HCT116 (cell line): ENCODE measurements around the gene DLG2. TPM values are rescaled to one million over a fixed set of nuclear protein-coding genes. Genes with fewer than 3 reads are reported as not detected.

ENCODE experiments used
- ATAC-seq: fragments of 200-7000 bp; cut with Tn5 transposase; 2 replicates; pipeline ENCODE4 v1.9.1; 2020; ENCODE audit warnings: mild to moderate bottlenecking, moderate library complexity
- BruUV-seq: library from RNA; stranded (reverse); fragments of 400-500 nt; replicated peaks from 2 replicates; lab custom pipeline; 2021; lab: Mats Ljungman, UMichigan
- CTCF ChIA-PET: fragments of 300-600 bp; sonication (Branson Sonifier 250); formaldehyde crosslinking; loops from one replicate; lab custom pipeline; 2021; ENCODE audit warnings: antibody characterized with exemption; lab: Charles Lee
- POLR2A ChIA-PET: fragments of 300-600, 350-600 bp; sonication (Branson Sonifier 250); formaldehyde crosslinking; loops from one replicate; lab custom pipeline; 2021; ENCODE audit warnings: antibody characterized with exemption; lab: Charles Lee
- RAD21 ChIA-PET, 2 experiments: fragments of 300-600 bp; sonication (Branson Sonifier 250); formaldehyde crosslinking; loops; one replicate each; lab custom pipeline; 2023; ENCODE audit warnings: low total read pairs in 2 of 2; ENCODE audit not compliant: uncharacterized antibody in 2 of 2, unreplicated experiment in 2 of 2, low non-redundant PET in 1 of 2; lab: Charles Lee
- DNase-seq: peaks from one replicate; pipeline ENCODE4 v3.0.0-alpha.2; 2010; ENCODE audit warnings: low read depth, low spot score
- H2AFZ ChIP-seq: fragments of 200-600 bp; shearing (Covaris generic), sonication (generic); 2 replicates; pipeline ENCODE4 v1.6.1; 2017; ENCODE audit warnings: low read depth, mixed run types, mixed read lengths, antibody characterized with exemption, low read length; ENCODE audit not compliant: poor library complexity, severe bottlenecking
- H3K27ac ChIP-seq: 2 replicates; pipeline ENCODE4 v1.5.1; 2012; ENCODE audit warnings: low read depth, low read length
- H3K27me3 ChIP-seq: fragments of 200-600 bp; sonication (generic); 2 replicates; pipeline ENCODE4 v1.6.1; 2016; ENCODE audit warnings: mixed run types, low read length, mixed read lengths; ENCODE audit not compliant: insufficient read depth
- H3K36me3 ChIP-seq, 2 experiments: fragments of 200-500 bp in 1 of 2; fragments of 200-600 bp in 1 of 2; sonication (Bioruptor generic) in 1 of 2; sonication (generic) in 1 of 2; 2 replicates each; pipeline versions ENCODE4 v1.5.1 to v1.6.1; 2014 to 2016; ENCODE audit warnings: low read length in 2 of 2, inconsistent platforms in 1 of 2, mixed read lengths in 1 of 2, mixed run types in 1 of 2; ENCODE audit not compliant: insufficient read depth in 2 of 2, control insufficient read depth in 1 of 2
- H3K4me1 ChIP-seq, 2 experiments: fragments of 200-600 bp in 1 of 2; sonication (generic) in 1 of 2; 2 replicates each; pipeline versions ENCODE4 v1.5.1 to v1.6.1; 2012 to 2017; ENCODE audit warnings: low read length in 2 of 2, inconsistent platforms in 1 of 2, mild to moderate bottlenecking in 1 of 2, mixed read lengths in 1 of 2, mixed run types in 1 of 2, moderate library complexity in 1 of 2; ENCODE audit not compliant: insufficient read depth in 2 of 2, control insufficient read depth in 1 of 2
- H3K4me2 ChIP-seq: fragments of 200-600 bp; sonication (generic); 2 replicates; pipeline ENCODE4 v1.6.1; 2017; ENCODE audit warnings: mixed run types, low read length, mixed read lengths
- H3K4me3 ChIP-seq, 2 experiments: fragments of 200-600 bp in 1 of 2; sonication (generic) in 1 of 2; replicated peaks in 1 of 2; 2 replicates each; pipeline ENCODE4 v1.5.1; 2011 to 2016; ENCODE audit warnings: low read length in 2 of 2, control low read depth in 1 of 2, low read depth in 1 of 2, mild to moderate bottlenecking in 1 of 2, mixed read lengths in 1 of 2, mixed run types in 1 of 2
- H3K79me2 ChIP-seq: fragments of 200-600 bp; sonication (generic); 2 replicates; pipeline ENCODE4 v1.6.1; 2017; ENCODE audit warnings: mild to moderate bottlenecking, mixed run types, low read length, moderate library complexity, mixed read lengths; ENCODE audit not compliant: insufficient read depth
- H3K9ac ChIP-seq: fragments of 200-600 bp; sonication (generic); 2 replicates; pipeline ENCODE4 v1.6.1; 2016; ENCODE audit warnings: low read length, mixed read lengths
- H3K9me2 ChIP-seq: fragments of 200-600 bp; sonication (generic), shearing (Covaris generic); 2 replicates; pipeline ENCODE4 v1.6.1; 2017; ENCODE audit warnings: mixed run types, mild to moderate bottlenecking, moderate library complexity; ENCODE audit not compliant: insufficient read depth
- H3K9me3 ChIP-seq, 2 experiments: fragments of 200-500 bp in 1 of 2; fragments of 200-600 bp in 1 of 2; sonication (Bioruptor generic) in 1 of 2; sonication (generic) in 1 of 2; 2 replicates each; pipeline ENCODE4 v1.6.1; 2014 to 2017; ENCODE audit warnings: low read length in 2 of 2, mixed read lengths in 2 of 2, inconsistent platforms in 1 of 2, low read depth in 1 of 2, mild to moderate bottlenecking in 1 of 2, mixed run types in 1 of 2, moderate library complexity in 1 of 2; ENCODE audit not compliant: control insufficient read depth in 1 of 2, insufficient read depth in 1 of 2
- H4K20me1 ChIP-seq: fragments of 200-600 bp; sonication (generic), shearing (Covaris generic); 2 replicates; pipeline ENCODE4 v1.6.1; 2017; ENCODE audit warnings: mixed run types, mild to moderate bottlenecking, moderate library complexity; ENCODE audit not compliant: insufficient read depth
- ATF3 ChIP-seq: IDR thresholded peaks from 2 replicates; pipeline ENCODE4 v1.6.1; 2012
- CBX3 ChIP-seq: IDR thresholded peaks from 2 replicates; pipeline ENCODE4 v1.6.1; 2012; ENCODE audit warnings: low read depth
- CEBPB ChIP-seq: IDR thresholded peaks from 2 replicates; pipeline ENCODE4 v1.6.1; 2012; ENCODE audit warnings: low read depth
- EGR1 ChIP-seq: IDR thresholded peaks from 2 replicates; pipeline ENCODE4 v1.6.1; 2012; ENCODE audit warnings: low read depth
- FOSL1 ChIP-seq: IDR thresholded peaks from 2 replicates; pipeline ENCODE4 v1.6.1; 2012; ENCODE audit warnings: low read depth
- POLR2A ChIP-seq: IDR thresholded peaks from 2 replicates; pipeline ENCODE4 v1.7.0; 2011; ENCODE audit warnings: borderline replicate concordance; ENCODE audit not compliant: insufficient read depth, insufficient read length; ENCODE audit errors: extremely low read depth
- POLR2AphosphoS5 ChIP-seq: IDR thresholded peaks from 2 replicates; pipeline ENCODE4 v1.6.1; 2011; ENCODE audit warnings: mild to moderate bottlenecking, low read depth, low read length, moderate library complexity
- RAD21 ChIP-seq: IDR thresholded peaks from 2 replicates; pipeline ENCODE4 v1.6.1; 2012; ENCODE audit warnings: low read depth, mild to moderate bottlenecking
- REST ChIP-seq: IDR thresholded peaks from 2 replicates; pipeline ENCODE4 v1.6.1; 2012; ENCODE audit warnings: low read depth
- SIN3A ChIP-seq: IDR thresholded peaks from 2 replicates; pipeline ENCODE4 v1.6.1; 2012; ENCODE audit warnings: low read depth
- SP1 ChIP-seq: IDR thresholded peaks from 2 replicates; pipeline ENCODE4 v1.6.1; 2012; ENCODE audit warnings: low read depth
- TCF7L2 ChIP-seq: IDR thresholded peaks from 2 replicates; pipeline ENCODE4 v1.7.0; 2011; ENCODE audit warnings: borderline replicate concordance, inconsistent platforms; ENCODE audit not compliant: insufficient read depth, insufficient read length; ENCODE audit errors: extremely low read depth
- YY1 ChIP-seq: IDR thresholded peaks from 2 replicates; pipeline ENCODE4 v1.6.1; 2011; ENCODE audit warnings: low read length, low read depth, moderate library complexity, mild to moderate bottlenecking; ENCODE audit not compliant: insufficient replicate concordance; ENCODE audit errors: extremely low read depth
- ZFX ChIP-seq: fragments of 450-650 bp; IDR thresholded peaks from 2 replicates; pipeline ENCODE4 v1.6.1; 2017
- intact Hi-C: fragments of 100-400 bp; cut with micrococcal nuclease; formaldehyde crosslinking; loops from 2 replicates; pipeline ENCODE4 v1.10.0; 2022
- total RNA-seq: library from RNA; stranded (reverse); gene quantifications from one replicate; pipeline ENCODE4 v1.2.1, GENCODE V29; 2021; ENCODE audit not compliant: unreplicated experiment
- TF ChIP-seq, protein P1 (sequence below): IDR thresholded peaks from 2 replicates; pipeline ENCODE4 v1.6.1; 2011; ENCODE audit warnings: mild to moderate bottlenecking, low read length, moderate library complexity; ENCODE audit not compliant: insufficient replicate concordance; ENCODE audit errors: extremely low read depth
- TF ChIP-seq, protein P2 (sequence below), 3 experiments: fragments of 200-600 bp in 1 of 3; sonication (generic) in 1 of 3; IDR thresholded peaks in 2 of 3; conservative IDR thresholded peaks in 1 of 3; 2 replicates each; pipeline ENCODE4 v1.5.1; 2012 to 2017; ENCODE audit warnings: low read depth in 2 of 3, low read length in 2 of 3, antibody characterized with exemption in 1 of 3, borderline replicate concordance in 1 of 3, control low read depth in 1 of 3, mild to moderate bottlenecking in 1 of 3, mixed read lengths in 1 of 3, mixed run types in 1 of 3, moderate library complexity in 1 of 3; ENCODE audit not compliant: insufficient read depth in 1 of 3
- TF ChIP-seq, protein P3 (sequence below): IDR thresholded peaks from 2 replicates; pipeline ENCODE4 v1.6.1; 2012

Gene DLG2
- total RNA-seq, 1 experiment from 2014 or later, result 2.4 TPM

DNA sequence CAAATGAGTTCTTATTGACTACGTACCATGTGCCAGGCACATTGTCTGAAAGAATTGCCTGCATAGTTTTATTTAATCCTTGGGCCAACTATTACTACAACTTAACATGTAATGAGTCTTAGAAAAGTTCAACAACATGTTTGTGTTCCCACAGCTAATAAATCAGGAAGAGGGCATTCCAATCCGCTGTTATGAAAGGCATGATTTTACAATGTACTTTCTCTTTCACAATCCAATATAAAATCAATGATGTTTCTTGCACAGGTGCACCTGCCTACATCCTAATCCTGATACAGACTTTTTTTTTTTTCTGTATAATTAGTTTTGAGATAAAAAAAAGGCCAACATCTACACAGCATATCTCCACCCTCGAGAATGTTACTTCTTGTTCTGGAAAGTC lies 1612.6 kb downstream of the DLG2 start:
- TF ChIP-seq, protein P1, sequence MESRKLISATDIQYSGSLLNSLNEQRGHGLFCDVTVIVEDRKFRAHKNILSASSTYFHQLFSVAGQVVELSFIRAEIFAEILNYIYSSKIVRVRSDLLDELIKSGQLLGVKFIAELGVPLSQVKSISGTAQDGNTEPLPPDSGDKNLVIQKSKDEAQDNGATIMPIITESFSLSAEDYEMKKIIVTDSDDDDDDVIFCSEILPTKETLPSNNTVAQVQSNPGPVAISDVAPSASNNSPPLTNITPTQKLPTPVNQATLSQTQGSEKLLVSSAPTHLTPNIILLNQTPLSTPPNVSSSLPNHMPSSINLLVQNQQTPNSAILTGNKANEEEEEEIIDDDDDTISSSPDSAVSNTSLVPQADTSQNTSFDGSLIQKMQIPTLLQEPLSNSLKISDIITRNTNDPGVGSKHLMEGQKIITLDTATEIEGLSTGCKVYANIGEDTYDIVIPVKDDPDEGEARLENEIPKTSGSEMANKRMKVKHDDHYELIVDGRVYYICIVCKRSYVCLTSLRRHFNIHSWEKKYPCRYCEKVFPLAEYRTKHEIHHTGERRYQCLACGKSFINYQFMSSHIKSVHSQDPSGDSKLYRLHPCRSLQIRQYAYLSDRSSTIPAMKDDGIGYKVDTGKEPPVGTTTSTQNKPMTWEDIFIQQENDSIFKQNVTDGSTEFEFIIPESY, result no peak
- TF ChIP-seq POLR2A (no peak), YY1 (no peak), FOSL1 (no peak), CBX3 (no peak), EGR1 (no peak), POLR2AphosphoS5 (no peak), ATF3 (no peak), SP1 (no peak), SIN3A (no peak), CEBPB (no peak), REST (no peak), ZFX (no peak), RAD21 (no peak), TCF7L2 (no peak)
- TF ChIP-seq, protein P2, sequence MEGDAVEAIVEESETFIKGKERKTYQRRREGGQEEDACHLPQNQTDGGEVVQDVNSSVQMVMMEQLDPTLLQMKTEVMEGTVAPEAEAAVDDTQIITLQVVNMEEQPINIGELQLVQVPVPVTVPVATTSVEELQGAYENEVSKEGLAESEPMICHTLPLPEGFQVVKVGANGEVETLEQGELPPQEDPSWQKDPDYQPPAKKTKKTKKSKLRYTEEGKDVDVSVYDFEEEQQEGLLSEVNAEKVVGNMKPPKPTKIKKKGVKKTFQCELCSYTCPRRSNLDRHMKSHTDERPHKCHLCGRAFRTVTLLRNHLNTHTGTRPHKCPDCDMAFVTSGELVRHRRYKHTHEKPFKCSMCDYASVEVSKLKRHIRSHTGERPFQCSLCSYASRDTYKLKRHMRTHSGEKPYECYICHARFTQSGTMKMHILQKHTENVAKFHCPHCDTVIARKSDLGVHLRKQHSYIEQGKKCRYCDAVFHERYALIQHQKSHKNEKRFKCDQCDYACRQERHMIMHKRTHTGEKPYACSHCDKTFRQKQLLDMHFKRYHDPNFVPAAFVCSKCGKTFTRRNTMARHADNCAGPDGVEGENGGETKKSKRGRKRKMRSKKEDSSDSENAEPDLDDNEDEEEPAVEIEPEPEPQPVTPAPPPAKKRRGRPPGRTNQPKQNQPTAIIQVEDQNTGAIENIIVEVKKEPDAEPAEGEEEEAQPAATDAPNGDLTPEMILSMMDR (IDR thresholded peaks at IDR 0.05 in 2 of 3, conservative IDR thresholded peaks at IDR 0.05 in 1 of 3; ENCODE audit: borderline replicate concordance in 1 of 3, insufficient read depth in 1 of 3, low read depth in 2 of 3, low read length in 2 of 3), result no peak
- TF ChIP-seq, protein P3, sequence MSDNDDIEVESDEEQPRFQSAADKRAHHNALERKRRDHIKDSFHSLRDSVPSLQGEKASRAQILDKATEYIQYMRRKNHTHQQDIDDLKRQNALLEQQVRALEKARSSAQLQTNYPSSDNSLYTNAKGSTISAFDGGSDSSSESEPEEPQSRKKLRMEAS, result no peak
- intact Hi-C loops, result no loop called here
- Histone ChIP-seq H4K20me1 (no peaks in the 10 kb centered on the region), H3K4me2 (no peak overlapping the region), H3K9me3 (no peaks in the 10 kb centered on the region), H3K4me3 (no peak overlapping the region), H3K9ac (no peak overlapping the region), H3K27ac (no peak overlapping the region), H3K79me2 (no peaks in the 10 kb centered on the region), H3K4me1 (no peaks in the 10 kb centered on the region), H3K36me3 (no peaks in the 10 kb centered on the region), H3K9me2 (no peaks in the 10 kb centered on the region), H3K27me3 (no peaks in the 10 kb centered on the region), H2AFZ (no peak overlapping the region)
- BruUV-seq, result no TSS peak
- ChIA-PET CTCF (no interaction called here), RAD21 (no interaction called here), POLR2A (no interaction called here)
- no peak for ATAC-seq
- no peak for DNase-seq
